Amygdala (tissue), 56 donors: ENCODE results near the gene MEI1.
"Not testable (repeated sequence)": the region's sequence is repeated elsewhere in the genome, so short reads cannot be mapped to it uniquely, and the experiment has no call there.

Experiments
- DNase-seq, 56 donors: peaks; one replicate each; lab custom pipeline; 2025; lab: John Stamatoyannopoulos, UW

MEI1 gene

DNA sequence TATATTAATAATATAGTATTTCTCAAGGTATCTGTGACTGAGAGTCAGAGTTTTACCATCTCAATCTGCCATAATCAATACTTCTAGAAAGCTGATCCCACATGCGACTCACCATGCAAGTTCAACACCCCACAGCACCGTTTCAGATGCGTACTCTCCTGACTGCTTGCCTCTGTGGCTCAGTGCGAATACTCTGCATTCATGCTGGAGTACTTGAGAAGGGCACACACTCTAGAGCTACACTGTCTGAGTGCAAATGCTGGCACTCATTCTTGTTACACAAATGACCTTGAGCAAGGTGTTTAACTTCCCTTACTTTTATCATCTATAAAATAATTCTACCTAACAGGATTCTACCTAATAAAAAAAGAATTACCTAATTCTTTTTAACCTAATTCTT lies 23.2 kb upstream of the MEI1 start:
- no peak for DNase-seq

- no peak for DNase-seq
Measured at GRCh38 chr22:41681616-41682015, 17.7 kb upstream of the MEI1 start.

GRCh38 chr22:41682033-41682807 lies 17.1 kb upstream of the MEI1 start:
- DNase-seq, result peak; percentile 18 to 89 (median 70)

- no peak for DNase-seq
Measured at GRCh38 chr22:41683052-41683451, 16.3 kb upstream of the MEI1 start.

GRCh38 chr22:41683616-41684015 lies 15.7 kb upstream of the MEI1 start:
- no peak for DNase-seq

GRCh38 chr22:41684194-41684593 lies 15.1 kb upstream of the MEI1 start:
- no peak for DNase-seq

DNA sequence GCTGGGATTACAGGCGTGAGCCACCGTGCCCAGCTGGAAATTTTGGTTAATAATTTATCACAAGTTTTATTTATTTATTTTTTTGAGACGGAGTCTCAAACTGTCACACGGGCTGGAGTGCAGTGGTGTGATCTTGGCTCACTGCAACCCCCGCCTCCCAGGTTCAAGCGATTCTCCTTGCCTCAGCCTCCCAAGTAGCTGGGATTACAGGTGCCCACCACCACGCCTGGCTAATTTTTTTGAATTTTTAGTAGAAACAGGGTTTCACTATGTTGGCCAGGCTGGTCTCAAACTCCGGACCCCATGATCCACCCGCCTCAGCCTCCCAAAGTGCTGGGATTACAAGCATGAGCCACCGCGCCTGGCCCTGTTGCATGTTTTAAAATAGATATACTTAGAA lies 12.4 kb upstream of the MEI1 start:
- not testable (repeated sequence) for DNase-seq

DNA sequence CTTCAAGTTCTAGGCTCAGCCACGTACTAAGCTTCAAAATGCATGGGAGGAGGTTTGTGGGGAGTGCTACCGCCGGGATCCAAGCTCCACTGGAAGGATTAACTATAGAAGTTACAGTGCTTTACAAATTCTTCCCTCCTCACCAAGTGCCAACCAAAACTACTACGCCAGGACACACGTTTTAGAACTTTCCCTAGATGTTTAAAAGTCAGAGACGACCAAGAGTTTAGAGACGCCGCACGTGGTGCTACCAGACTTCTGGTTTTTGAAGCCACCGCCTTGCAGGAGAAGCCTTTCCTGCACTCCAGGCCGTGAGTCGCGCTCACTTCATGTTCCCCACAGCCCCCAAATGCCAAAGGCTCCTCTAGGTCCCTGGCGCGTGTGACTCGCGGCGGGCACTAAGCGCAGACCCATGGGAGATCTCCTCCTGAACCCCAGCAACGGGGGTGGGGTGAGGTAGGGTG lies 11.4 kb upstream of the MEI1 start:
- no peak for DNase-seq

DNA sequence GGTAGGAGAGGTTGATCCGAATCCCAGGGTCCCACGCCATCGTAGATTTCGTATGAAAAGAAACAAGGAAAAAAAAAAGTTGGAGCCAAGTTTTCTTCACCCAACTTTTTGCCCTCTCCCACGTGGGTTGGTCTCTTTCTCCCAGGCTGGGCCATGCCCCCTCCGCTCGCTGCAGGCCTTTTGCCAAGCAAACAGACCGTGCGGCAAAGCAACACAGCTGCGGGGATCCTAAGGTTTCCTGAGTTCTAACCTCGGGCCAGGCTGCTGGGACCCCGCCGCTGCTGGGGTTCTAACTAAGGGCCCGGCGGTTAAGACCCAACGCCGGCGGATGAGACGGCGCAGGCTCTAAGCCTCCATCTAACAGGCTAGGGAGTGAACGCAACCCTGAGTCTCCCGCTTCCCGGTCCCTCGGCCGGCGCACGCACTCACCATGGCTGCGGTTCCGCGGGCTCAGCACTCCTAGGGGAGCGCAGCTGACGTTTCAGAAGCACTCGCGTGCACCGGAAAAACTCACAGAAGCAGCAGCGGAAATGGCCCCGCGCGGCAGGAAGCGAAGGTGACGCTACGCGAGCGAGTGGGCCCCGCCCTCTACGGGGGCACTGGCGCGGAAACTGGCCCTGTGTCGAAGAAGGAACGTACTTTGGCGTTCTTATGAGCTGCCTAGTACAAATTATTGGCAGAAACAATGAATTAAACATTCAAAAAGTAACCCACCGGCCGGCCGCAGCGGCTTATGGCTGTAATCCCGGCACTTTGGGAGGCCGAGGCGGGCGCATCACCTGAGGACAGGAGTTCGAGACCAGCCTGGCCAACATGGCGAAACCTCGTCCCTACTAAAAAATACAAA lies 10.7 kb upstream of the MEI1 start, which contains the start of gene SNU13:
Gene SNU13 (minus strand): TSS at position 503 of the 847 bp plus-strand sequence. CDS start 71 bp downstream, at position 432.
- DNase-seq, result peak; percentile 23 to 92 (median 78)

- peak in 1 of 56 donors; percentile 2 for DNase-seq
Measured at GRCh38 chr22:41690476-41690875, 8.8 kb upstream of the MEI1 start.

DNA sequence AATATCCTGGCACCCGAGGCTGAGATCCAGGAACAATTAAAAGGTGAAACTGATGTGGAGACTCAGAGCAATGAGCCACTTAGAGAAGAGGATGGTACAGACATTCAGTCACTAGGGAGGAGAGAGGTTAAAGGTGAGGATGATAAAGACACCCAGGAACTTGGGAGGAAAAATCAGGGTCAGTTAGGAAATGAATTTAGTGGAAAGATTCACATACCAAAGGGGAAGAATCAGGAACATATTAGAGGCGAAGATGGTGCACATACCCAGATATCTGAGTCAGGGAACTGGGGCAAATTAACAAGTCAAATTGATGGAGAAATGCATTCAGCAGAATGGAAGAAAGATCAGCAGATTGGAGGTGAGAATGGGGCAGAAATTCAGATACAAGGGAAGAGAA lies 4.1 kb upstream of the MEI1 start:
- DNase-seq, result no peak

GRCh38 chr22:41696703-41697102 lies 2.6 kb upstream of the MEI1 start:
- DNase-seq, result peak in 1 of 56 donors; percentile 3

DNA sequence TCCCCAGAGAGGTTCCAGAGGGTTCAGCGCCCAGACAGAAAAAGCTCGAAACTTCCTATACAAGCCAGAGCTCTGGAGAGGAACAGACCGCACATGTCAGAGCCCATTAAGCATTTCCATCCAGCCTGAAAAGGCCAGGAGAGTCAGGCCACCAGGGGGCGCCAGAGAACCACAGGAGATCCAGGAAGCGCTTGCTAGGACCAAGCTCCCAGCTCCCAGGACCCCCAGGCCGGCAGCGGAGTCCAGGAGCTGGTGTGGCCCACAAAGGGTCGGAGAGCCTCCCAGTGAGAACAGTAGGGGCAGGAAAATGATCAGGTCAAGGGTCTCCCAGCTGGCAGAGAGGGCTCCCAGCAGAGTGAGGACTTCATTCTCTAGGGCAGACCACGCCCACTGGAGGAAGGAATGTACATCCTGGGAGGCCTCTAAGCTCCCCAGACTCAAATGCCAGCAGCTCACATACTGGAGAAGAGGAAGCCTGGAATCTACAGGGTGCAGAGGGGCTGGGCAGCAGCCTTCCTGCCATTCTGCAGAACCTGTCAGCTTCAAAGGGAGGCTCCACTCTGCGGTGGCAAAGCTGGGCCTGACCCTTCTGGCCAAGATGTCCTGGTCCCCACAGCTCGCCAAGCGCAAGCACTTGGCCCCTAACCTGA lies 2.1 kb upstream of the MEI1 start:
- DNase-seq, result peak; percentile 26 to 97 (median 80)

DNA sequence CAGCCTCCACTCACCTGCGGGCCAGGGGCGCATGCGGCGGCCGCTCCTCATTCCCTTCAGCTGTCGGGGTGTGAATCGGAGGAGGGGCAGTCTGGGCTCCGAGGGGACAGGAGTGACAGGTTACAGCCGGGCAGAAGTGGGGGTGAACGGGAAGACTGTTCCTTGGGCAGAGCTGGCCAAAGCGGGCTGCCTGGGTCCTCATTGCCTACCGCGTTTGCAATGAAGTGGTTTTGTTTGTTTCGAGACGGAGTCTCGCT lies 733 bp downstream of the MEI1 start:
- DNase-seq, result no peak

GRCh38 chr22:41702763-41703162 lies 3.5 kb downstream of the MEI1 start:
- DNase-seq, result no peak

DNA sequence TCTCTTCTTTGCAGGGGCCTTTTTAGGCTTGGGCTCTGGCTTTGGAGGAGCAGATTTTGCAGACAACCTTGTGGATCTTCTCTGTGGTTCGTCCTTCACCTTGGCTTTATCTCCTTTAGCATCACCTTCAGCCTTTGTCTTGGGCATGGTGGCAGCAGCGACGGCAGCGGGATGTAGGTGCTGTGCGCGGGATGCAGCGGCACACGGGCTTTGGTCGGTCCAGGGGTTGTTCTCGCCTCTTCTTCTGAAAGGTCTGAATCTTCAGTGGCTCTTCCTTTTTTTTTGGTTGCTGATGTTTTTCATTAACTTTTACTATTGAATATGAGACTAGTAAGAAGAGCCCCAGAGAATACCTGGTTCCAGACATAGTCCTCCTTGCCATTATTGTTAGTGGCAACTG lies 10.0 kb downstream of the MEI1 start:
- no peak for DNase-seq

GRCh38 chr22:41713004-41713403 lies 13.7 kb downstream of the MEI1 start:
- no peak for DNase-seq

DNA sequence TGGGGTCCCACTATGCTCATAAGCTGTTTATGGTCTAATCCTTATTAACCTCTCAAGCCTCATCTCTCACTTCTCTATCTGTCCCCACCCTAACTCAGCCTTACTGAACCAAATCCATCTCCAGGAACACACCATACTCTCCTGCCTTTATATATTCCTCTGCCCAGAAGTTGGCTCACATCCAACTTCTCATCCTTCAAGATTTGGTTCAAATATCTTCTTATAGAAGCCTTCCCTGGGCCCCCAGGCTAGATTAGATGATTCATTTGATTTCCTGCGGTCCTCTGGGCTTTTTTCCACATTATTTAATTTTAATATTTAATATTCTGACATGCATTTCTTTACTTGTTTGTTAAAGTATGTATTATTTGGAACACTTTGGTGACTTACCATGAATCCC lies 23.2 kb downstream of the MEI1 start:
- no peak for DNase-seq

GRCh38 chr22:41725510-41726110 lies 26.3 kb downstream of the MEI1 start:
- DNase-seq, result no peak

- no peak for DNase-seq
Measured at GRCh38 chr22:41731609-41732008, 32.3 kb downstream of the MEI1 start.
